GM18868 (cell line): ENCODE measurements around the gene SCYGR6.
"Not testable (repeated sequence)": the region's sequence is repeated elsewhere in the genome, so short reads cannot be mapped to it uniquely, and the experiment has no call there.

Experiments
- ATAC-seq: cut with Tn5 transposase; IDR thresholded peaks from one replicate; pipeline ENCODE4 v1.9.1; 2021; ENCODE audit warnings: mild to moderate bottlenecking, moderate library complexity; ENCODE audit not compliant: unreplicated experiment

The SCYGR6 gene, protein sequence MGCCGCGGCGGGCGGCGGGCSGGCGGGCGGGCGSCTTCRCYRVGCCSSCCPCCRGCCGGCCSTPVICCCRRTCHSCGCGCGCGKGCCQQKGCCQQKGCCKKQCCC

DNA sequence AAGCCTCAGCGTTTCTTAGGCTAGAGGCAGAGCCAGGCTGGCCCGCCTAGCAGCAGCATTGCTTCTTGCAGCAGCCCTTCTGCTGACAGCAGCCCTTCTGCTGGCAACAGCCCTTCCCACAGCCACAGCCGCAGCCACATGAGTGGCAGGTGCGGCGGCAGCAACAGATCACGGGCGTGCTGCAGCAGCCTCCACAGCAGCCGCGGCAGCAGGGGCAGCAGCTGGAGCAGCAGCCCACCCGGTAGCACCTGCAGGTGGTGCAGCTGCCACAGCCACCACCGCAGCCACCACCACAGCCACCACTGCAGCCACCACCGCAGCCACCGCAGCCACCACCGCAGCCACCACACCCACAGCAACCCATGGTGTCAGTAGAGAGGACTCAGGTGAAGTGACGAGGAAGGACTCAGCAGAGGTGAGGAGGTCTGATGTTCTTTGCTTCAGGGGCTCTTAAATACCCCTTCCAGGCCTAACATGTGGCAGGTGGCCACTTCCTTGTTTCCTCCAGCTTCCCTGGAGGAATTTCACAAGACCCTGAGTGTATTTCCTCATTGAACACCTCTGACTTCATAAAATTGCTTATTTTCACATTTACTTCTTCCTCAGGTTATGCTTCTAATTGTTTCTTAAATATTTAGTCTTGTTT, at the start of gene SCYGR6:
Gene SCYGR6, minus strand, starts transcription at position 364 of the 646 bp plus-strand sequence. Its CDS starts 0 bp downstream, at position 364.
- no peak for ATAC-seq

DNA sequence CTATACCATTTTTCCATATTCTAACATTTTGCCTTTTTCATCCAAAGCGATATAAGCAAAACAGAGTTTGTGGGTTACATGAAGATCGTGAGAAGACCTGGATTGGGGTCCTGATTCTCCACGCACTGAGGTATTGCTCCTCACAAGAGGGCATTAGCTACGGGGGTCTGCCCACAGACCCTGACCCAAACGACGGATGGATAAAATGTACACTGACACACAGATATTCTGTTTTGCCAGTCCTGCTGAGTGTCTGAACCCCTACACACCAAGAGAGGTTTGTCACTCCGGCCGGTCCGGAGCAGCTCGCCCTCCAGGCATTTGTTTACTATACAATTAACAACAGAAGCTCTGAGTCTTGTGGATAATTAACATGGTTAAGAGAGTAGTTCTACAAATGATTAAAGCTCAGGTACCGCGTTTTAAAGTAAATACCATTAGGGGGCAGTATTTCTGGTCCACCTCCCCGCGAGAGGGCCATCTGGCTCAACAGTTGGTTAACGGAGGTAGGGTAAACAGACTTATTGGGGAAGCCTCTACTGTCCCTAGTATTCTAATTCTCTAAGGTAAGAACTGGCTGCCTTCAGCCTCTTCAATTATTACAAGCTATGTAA, 49.6 kb upstream of the SCYGR6 start:
- ATAC-seq: peak; percentile 85

DNA sequence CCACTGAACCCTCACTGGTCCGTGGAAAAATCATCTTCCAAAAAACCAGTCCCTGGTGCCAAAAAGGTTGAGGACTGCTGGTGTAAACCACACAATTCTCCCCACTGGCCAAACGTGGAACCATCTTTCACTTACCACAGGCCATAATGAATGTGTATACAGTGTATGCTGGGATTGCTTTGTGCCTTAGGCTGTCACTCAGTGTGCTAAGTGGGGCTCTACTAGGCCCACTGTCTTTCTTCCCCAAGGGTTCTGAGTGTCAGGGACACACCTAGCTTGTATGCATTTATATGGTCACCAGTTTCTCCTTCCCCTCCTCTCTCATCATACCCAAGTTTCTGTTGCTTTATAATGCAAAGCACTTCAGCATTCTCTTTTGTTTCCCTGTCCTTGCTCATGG, 48.4 kb upstream of the SCYGR6 start:
- no peak for ATAC-seq

DNA sequence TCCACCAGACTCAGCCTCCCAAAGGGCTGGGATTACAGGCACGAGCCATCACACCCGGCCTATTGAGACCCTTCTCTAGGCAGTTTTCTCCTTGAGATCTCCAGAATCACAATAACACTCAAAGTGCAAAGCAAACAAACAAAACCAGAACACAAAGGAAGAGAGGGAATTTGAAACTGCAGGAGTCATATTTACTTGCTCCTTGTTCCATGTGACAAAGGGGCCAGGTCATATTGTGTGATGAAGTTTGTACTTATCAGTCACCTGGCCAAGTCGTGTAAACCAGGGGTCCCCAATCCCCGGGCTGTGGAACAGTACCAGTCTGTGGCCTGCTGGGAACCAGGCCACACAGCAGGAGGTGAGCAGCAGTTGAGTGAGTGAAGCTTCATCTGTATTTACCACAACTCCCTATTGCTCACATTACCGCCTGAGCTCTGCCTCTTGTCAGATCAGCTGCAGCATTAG, 47.7 kb upstream of the SCYGR6 start:
- ATAC-seq: no peak

DNA sequence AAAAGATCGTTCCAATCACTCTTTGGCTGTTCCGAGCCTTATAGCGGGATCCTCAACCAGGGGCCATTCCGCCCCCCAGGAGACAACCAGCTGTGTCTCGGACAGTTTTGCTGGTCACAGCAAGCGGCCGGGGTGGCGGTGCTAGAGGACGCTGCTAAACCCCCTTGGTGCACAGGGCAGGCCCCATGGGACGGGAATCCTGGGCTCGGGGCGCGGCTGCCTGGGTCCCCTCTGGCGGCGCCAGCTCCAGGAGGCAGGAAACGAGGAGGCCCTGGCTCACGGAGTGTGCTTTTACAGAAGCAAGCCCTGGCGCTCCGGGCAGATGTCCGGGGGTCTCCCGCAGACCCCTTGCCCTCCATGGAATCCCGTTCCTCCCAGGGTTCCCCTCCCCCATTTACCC, 43.3 kb upstream of the SCYGR6 start:
- no peak for ATAC-seq

DNA sequence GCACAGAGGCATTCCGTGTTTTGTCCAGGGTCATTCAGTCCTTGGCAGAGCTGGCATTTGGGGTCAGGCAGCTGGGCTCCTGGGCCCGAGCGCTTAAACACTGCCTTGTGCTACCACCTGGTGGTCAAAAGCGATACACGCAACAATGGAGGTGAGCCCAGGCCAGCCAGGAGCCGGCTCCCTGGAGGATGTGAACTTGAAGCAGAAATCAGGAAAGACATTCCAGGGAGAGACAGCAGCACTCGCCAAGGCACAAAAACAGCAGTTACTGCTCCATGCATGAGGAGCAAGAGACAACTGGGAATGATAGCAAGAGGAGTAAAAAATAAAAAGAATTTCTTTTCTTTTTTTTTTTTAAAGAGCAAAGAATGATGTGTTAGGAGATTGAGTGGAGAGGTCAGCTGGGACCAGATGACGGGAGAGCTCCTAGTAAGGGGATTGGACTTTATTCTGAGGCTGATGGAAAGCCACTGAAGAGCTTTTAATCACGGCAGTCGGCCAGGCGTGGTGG, 41.9 kb upstream of the SCYGR6 start:
- peak; percentile 98 for ATAC-seq

DNA sequence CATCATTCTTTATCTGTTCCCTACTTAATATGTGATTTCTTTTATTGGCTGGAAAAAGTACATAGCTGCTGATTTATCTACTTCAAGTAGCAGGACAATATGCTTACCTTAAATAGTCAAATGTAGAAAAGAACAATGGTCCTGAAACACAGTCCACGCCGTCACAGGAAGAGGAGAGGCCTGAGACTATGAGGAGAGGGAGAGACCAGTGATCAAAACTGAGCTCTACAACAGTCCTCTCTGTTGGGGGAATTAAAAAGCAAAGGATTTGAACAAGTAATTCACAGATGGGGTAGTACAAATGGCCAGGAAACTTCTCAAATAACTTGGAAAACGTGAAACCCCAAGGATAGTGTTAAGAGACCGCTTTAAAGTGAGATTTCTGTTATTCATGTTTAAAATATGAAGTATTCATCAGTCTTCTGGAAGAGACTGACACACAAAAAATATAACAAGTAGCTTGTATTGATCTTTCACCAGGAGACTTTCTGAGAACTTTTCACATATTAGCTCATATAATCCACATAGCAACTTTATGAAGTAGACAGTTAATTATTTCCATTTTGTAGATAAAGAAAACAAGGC, 41.3 kb upstream of the SCYGR6 start:
- ATAC-seq: peak; percentile 24

DNA sequence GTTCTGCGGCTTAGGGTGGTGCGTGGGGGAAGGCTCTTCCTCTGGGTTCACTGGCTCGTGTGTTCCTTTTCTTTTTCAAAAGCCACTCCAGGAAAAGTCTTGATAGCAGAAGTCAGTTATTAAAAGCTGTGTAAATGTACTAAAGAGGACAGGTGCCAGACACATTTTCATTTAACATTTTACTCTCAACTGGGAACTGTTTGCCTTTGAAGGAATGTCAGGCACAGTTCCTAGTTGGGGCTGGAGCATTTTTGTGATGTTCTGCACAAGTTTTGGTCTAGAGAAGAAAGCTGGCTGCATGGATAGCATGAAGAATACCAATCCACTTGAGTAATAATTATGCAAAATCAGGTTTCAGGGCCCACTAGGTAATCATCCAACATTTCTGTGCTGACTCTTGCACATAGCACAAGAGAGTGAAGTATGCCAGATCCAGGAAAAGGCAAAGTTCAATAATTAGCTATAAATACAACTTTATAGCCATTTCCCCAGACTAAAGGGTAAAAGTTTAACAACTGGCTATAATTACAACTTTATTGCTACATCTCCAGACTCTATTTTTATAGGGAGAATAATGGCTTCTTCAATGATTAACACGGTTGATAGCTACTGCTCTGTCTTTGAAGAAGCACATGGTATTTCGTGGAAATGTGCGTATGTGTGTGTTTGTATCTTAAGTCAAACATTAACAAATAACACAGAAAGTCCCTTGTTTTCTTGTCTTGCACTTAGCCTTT, 37.4 kb upstream of the SCYGR6 start:
- ATAC-seq: no peak

DNA sequence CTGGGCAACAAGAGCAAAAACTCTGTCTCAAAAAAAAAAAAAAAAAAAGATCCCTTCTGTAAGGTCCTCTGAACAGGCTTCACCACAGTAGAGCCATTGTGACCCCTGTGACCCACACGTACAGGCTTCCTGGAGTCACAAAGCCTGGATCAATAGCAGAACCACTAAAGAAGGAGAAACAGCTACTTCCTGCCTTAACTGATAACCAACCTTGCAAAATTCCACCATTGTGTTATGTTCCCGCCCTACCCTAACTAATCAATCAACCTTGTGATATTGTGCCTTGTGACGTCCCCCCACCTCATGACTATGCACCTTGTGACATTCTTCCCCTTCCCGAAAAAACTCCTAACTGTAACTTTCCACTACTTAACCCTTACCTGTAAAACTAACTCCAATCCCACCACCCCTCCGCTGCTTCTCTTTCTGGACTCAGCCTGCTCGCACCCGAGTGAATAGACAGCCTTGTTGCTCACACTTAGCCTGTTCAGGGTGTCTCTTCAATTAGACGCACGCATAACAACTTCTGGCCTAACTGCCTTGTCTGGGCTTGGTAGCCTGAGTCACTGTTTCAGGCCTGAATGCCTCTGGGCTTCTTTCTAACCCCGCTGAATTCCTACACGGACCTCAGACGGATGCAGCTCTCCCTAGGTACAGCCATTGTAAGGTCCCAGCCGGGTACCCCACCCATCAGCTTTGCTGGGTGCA, 35.0 kb upstream of the SCYGR6 start:
- ATAC-seq: no peak

DNA sequence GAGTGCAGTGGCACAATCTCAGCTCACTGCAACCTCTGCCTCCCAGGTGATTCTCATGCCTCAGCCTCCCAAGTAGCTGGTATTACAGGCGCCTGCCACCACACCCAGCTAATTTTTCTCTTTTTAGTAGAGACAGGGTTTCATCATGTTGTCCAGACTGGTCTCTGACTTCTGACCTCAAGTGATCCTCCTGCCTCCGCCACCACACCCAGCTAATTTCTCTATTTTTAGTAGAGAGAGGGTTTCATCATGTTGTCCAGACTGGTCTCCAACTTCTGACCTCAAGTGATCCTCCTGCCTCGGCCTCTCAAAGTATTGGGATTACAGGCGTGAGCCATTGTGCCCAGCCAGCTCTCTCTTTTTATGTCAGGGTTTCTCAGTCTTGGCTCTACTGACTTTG, 31.7 kb upstream of the SCYGR6 start:
- ATAC-seq: not testable (repeated sequence)

DNA sequence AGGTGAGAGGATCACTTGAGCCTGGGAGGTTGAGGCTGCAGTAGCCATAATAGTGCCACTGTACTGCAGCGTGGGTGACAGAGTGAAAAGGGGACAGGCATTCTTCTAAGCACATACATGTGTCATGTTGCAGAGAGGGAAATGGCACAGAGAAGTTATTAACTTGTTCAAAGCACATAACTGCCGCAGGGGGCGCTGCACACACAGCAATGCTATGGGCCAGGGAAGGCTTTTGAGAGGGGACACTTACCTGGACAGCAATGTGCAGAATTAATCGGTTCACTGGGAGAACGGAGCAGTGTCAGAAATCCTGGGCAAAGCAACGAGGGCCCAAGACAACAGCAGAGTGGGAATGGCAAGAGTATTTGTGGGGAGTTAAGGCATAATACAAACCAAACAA, 23.5 kb upstream of the SCYGR6 start:
- ATAC-seq: no peak

DNA sequence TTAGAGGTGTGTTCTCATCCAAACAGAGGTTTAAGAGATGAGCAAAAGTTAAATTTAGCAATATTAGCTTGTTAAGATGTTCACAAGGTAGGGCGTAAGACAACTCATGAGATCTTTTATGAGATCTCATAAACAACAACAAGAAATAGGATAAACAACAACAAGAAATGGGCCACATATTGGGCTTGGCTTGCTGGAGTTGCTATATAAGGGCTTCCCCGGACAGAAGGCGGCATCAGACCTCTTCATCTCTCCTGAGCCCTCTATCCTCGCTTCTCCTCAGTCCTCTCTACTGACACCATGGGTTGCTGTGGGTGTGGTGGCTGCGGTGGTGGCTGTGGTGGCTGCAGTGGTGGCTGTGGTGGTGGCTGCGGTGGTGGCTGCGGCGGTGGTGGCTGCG, 21.0 kb upstream of the SCYGR6 start, which contains the start of gene SCYGR8:
Gene SCYGR8, plus strand, starts transcription at position 301 of the 400 bp plus-strand sequence. Its CDS starts 0 bp downstream, at position 301.
- ATAC-seq: no peak

DNA sequence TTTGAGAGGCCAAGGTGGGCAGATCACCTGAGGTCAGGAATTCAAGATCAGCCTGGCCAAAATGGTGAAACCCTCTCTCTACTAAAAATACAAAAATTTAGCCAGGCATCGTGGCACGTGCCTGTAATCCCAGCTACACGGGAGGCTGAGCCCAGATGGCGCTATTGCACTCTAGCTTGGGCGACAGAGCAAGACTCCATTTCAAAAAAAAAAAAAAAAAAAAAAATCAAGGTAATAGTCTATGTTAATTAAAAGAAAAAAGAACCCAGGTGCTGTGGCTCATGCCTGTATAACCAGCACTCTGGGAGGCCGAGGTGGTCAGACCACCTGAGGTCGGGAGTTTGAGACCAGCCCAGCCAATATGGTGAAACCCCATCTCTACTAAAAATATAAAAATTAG, 16.1 kb upstream of the SCYGR6 start:
- not testable (repeated sequence) for ATAC-seq

DNA sequence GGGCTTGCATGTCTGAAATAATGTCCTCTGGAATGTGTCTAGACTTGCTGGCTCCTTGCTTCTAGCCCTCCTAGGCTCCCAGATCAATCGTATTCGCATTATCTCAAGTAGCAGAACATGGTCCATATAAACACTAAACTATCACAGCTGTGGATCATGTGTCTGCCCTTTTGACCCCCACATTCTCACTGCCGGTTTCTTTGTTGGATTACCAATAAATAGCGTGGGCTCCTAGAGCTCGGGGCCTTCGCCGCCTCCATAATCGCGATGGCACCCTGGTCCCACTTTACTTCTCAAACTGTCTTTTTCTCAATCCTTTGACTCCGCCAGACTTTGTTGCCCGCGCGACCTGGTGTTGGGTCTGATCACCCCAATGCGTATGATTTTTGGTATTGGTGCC, 14.8 kb upstream of the SCYGR6 start:
- ATAC-seq: no peak

DNA sequence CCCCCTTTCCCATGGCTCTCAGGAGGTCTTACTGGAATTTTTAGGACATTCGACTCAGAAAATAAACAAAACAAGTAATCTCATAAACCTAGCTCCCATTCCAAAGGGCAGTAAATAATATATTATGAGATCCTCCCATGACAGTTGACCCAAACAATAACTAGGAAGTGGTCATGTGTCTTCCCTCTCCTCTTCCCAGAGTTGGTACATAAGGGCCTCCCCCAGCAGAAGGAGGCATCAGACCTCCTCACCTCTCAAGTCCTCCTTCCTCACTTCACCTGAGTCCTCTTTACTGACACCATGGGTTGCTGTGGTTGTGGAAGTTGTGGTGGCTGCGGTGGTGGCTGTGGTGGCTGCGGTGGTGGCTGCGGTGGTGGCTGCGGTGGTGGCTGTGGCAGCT, 3.5 kb upstream of the SCYGR6 start, which contains the start of gene SCYGR7:
Gene SCYGR7, plus strand, starts transcription at position 301 of the 400 bp plus-strand sequence. Its CDS starts 0 bp downstream, at position 301.
- ATAC-seq: no peak

DNA sequence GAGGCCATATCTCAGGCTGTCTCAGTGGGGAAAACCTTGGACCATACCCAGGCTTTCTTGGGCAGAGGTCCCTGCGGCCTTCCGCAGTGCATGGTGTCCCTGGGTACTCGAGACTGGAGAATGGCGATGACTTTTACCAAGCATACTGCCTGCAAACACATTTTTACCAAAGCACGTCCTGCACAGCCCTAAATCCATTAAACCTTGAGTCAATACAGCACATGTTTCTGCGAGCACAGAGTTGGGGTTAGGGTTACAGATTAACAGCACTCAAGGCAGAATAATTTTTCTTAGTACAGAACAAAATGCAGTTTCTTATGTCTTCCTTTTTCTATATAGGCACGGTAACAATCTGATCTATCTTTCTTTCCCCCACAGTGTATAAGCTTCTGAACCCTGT, 1.7 kb downstream of the SCYGR6 start:
- ATAC-seq: not testable (repeated sequence)

DNA sequence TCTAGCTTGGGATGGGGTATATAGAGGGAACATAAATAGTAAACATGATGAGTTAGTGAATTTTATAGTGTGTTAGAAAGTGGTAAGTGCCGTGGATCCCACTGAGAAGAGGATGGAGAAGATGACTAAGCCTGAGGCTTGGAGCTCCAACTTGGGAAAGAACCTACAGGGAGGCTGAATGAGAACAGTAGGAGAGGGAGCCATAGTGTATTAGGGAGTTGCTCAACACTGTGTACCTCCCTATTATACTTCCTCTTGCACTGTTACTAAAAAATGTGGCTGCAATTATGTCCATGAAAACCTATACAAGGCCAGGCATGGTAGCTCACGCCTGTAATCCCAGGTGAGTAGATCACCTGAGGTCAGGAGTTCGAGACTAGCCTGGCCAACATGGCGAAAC, 3.9 kb downstream of the SCYGR6 start:
- no peak for ATAC-seq

DNA sequence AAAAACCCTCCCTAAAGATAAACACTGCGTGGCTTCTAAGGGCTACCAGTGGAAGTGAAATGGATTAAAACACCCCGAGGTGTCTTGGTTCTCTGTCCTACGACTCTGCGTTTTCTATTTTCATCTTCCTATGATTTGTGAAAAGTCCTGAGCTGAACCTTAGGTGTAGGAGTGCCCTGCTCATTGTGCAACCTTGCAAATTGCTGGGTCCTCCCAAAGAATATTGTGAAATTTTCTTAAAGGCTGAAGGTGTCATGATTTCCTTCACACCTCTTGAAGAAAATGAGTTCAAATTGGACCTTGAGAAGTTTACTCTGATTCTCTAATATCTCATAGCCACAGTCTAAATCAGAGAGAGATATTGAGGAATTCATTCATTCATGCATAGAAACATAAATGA, 4.9 kb downstream of the SCYGR6 start:
- ATAC-seq: no peak

DNA sequence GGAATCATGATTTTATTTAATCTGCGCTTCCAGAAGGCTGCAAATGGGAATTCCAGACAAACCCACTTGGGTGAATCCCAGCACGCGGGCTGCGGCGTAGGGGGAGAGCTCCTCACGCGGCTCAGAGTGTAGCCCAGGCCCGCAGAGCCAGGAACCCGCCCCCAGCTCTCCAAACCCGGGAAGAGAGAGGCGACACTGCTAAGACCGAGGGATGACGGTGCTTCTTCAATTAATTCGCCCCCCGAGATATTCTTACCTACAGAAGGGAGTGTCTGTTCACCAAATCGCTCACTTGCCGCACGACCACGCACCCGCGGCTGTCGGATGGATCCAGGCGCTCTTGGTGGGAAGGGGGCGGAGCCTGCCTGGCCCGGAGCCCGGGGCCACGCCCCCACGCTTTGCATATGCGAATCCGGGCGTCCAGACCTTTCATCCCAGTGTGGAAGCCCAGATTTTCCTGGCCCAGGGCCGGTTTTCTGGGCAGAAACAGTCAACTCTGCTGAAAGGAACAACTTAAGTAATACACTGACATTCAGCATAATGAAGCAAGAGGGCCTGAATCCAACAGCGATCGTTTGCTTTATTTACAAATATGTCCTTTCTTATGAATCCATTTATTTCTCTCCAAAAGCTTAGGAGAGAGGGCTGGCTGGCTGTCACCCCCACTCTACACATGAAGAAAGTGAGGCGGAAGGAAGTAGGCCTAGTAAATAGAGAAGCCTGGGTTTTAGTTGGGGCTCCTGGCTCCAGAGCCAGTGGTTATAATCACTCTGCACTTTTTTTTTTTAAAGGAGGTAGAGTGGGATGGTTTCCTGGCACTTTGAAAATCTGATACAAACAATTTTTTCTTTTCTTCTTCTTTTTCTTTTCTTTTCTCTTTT, 6.6 kb downstream of the SCYGR6 start, which contains the start of gene SLC19A3:
Gene SLC19A3, minus strand, starts transcription at position 342 of the 881 bp plus-strand sequence. CDS start 15,710 bp downstream, outside the sequence.
- no peak for ATAC-seq
